Lower leg skin (tissue), 3 donors: ENCODE data around the gene ABCA4.

Experiments
- CTCF ChIP-seq, 3 donors: fragments of 450-650 bp; IDR thresholded peaks; one replicate each; pipeline ENCODE4 v1.5.1; 2016; ENCODE audit warnings: antibody characterized with exemption in 3 of 3, mild to moderate bottlenecking in 3 of 3, moderate library complexity in 2 of 3
- POLR2A ChIP-seq, 2 donors: fragments of 450-650 bp; IDR thresholded peaks; one replicate each; pipeline ENCODE4 v1.6.1; 2016 to 2017; ENCODE audit warnings: antibody characterized with exemption in 2 of 2, mild to moderate bottlenecking in 1 of 2, moderate library complexity in 1 of 2

- no peak for TF ChIP-seq CTCF (IDR thresholded peaks at IDR 0.05)
- TF ChIP-seq POLR2A (IDR thresholded peaks at IDR 0.05) = no peak
Measured at GRCh38 chr1:94049791-94050190, 71.2 kb downstream of the ABCA4 start.
